ENCODE results near the gene MTMR10. TPM values are rescaled to one million over a fixed set of nuclear protein-coding genes. Genes with fewer than 3 reads are reported as not detected.
A peak's percentile ranks its signal among the peaks of the same experiment; 100 is the strongest.

Gene MTMR10
- total and polyA plus RNA-seq, 4 donors = 9.5 to 52.7 (median 21.4) TPM

- Histone ChIP-seq H3K9me3 (ENCODE audit: control insufficient read depth in 4 of 4, insufficient read depth in 3 of 4, low read length in 3 of 4) (no peaks in the 10 kb centered on the region), H3K36me3 (ENCODE audit: control insufficient read depth in 4 of 4, insufficient read depth in 4 of 4, low read length in 4 of 4) (peaks cover 8 to 58% (median 44%) of the 10 kb centered on the region in 4 donors), H3K4me3 (no peak overlapping the region), H3K9ac (ENCODE audit: insufficient read depth in 1 of 2, low read length in 2 of 2) (no peak overlapping the region), H3K4me1 (ENCODE audit: control insufficient read depth in 5 of 5, insufficient read depth in 5 of 5, low read length in 5 of 5) (peaks cover 0 to 9% (median 0%) of the 10 kb centered on the region in 5 donors), H3K27me3 (ENCODE audit: control insufficient read depth in 3 of 3, insufficient read depth in 3 of 3, low read length in 2 of 3) (no peaks in the 10 kb centered on the region), H3K27ac (ENCODE audit: low read depth in 1 of 2, low read length in 1 of 2) (peak overlapping the region in 1 of 2 donors; percentile 62)
- DNase-seq = no peak
- TF ChIP-seq CTCF (IDR thresholded peaks at IDR 0.05; ENCODE audit: control extremely low read depth, extremely low read depth) = no peak
- WGBS, 2 donors = 85 to 86% methylated on average over 14 of the region's 14 CpGs
- ATAC-seq (ENCODE audit: insufficient read depth, low FRiP score) = no peak
Observed at GRCh38 chr15:30922480-30923311, 68.7 kb downstream of the MTMR10 start.

GRCh38 chr15:30921781-30922479, 69.5 kb downstream of the MTMR10 start:
- Histone ChIP-seq H3K4me3 (no peak overlapping the region), H3K27ac (ENCODE audit: low read depth in 1 of 2, low read length in 1 of 2) (peak overlapping the region in 1 of 2 donors; percentile 48), H3K9me3 (ENCODE audit: control insufficient read depth in 4 of 4, insufficient read depth in 3 of 4, low read length in 3 of 4) (no peaks in the 10 kb centered on the region), H3K36me3 (ENCODE audit: control insufficient read depth in 4 of 4, insufficient read depth in 4 of 4, low read length in 4 of 4) (peaks cover 8 to 53% (median 43%) of the 10 kb centered on the region in 4 donors), H3K9ac (ENCODE audit: insufficient read depth in 1 of 2, low read length in 2 of 2) (no peak overlapping the region), H3K27me3 (ENCODE audit: control insufficient read depth in 3 of 3, insufficient read depth in 3 of 3, low read length in 2 of 3) (no peaks in the 10 kb centered on the region), H3K4me1 (ENCODE audit: control insufficient read depth in 5 of 5, insufficient read depth in 5 of 5, low read length in 5 of 5) (peaks cover 0 to 9% (median 0%) of the 10 kb centered on the region in 5 donors)
- ATAC-seq (ENCODE audit: insufficient read depth, low FRiP score) = no peak
- no peak for TF ChIP-seq CTCF (IDR thresholded peaks at IDR 0.05; ENCODE audit: control extremely low read depth, extremely low read depth)
- no peak for DNase-seq
- 87 to 89% methylated on average over 9 of the region's 9 CpGs for WGBS, 2 donors

GRCh38 chr15:30921106-30921505, 70.3 kb downstream of the MTMR10 start:
- no peak for DNase-seq
- no peak for TF ChIP-seq CTCF (IDR thresholded peaks at IDR 0.05; ENCODE audit: control extremely low read depth, extremely low read depth)
- peaks cover 0 to 9% (median 0%) of the 10 kb centered on the region in 5 donors for H3K4me1 ChIP-seq (ENCODE audit: control insufficient read depth in 5 of 5, insufficient read depth in 5 of 5, low read length in 5 of 5)
- no peaks in the 10 kb centered on the region for H3K27me3 ChIP-seq (ENCODE audit: control insufficient read depth in 3 of 3, insufficient read depth in 3 of 3, low read length in 2 of 3)
- H3K9me3 ChIP-seq (ENCODE audit: control insufficient read depth in 4 of 4, insufficient read depth in 3 of 4, low read length in 3 of 4) = no peaks in the 10 kb centered on the region
- 92 to 96% methylated on average over 4 of the region's 4 CpGs for WGBS, 2 donors
- peak overlapping the region in 1 of 2 donors; percentile 48 for H3K27ac ChIP-seq (ENCODE audit: low read depth in 1 of 2, low read length in 1 of 2)
- H3K9ac ChIP-seq (ENCODE audit: insufficient read depth in 1 of 2, low read length in 2 of 2) = no peak overlapping the region
- peaks cover 5 to 54% (median 46%) of the 10 kb centered on the region in 4 donors for H3K36me3 ChIP-seq (ENCODE audit: control insufficient read depth in 4 of 4, insufficient read depth in 4 of 4, low read length in 4 of 4)
- H3K4me3 ChIP-seq = no peak overlapping the region
- ATAC-seq (ENCODE audit: insufficient read depth, low FRiP score) = no peak
